NAMALWA (cell line): ENCODE data around the gene ENO1.
"Not testable (repeated sequence)": the region's sequence is repeated elsewhere in the genome, so short reads cannot be mapped to it uniquely, and the experiment has no call there.

ENCODE experiments used
- DNase-seq: peaks from one replicate; pipeline ENCODE4 v3.0.0-alpha.2; 2015; ENCODE audit warnings: low spot score

Gene ENO1

GRCh38 chr1:8845104-8846097 is 33.1 kb downstream of the ENO1 start:
- no peak for DNase-seq

DNA sequence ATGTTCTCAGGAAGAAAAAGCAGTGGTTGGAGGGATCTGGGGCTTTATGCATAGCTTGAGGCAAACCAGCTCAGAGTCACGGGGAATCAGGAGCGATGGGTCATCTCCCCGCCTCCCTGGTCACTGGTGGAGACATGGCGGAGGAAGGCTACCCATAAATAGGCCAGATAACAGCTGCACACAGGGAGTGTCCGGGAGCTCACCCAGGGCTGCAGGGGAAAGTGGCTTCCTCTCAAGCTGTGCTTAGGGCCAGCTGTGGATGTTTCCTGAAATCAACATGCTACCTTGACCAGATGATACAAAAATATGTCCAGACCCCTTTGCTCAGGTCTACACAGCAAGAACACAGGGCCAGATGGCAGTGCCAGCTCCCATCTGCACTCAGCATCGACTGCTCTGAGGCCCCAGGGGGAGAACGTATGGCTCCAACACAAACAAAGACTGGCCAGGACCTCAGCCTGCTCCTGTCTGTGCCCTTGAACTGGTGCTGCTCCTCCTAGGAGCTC is 33.9 kb downstream of the ENO1 start:
- DNase-seq, result no peak

DNA sequence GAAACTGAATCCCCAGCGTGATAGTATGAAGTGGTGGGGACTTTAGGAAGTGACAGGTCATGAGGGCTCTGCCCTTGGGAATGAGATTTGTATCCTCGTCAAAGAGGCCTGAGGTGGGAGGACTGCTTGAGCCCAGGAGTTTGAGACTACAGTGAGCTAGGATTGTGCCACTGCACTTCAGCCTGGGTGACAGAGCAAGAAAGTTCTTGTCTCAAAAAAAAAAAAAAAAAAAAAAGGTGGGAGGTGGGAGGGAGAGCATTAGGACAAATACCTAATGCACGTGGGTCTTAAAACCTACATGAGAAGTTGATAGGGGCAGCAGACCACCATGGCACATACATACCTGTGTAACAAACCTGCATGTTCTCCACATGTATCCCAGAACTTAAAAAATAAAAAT is 37.1 kb downstream of the ENO1 start:
- no peak for DNase-seq

- no peak for DNase-seq
Observed at GRCh38 chr1:8839990-8840389, 38.5 kb downstream of the ENO1 start.

GRCh38 chr1:8835941-8836643 is 42.4 kb downstream of the ENO1 start:
- no peak for DNase-seq

GRCh38 chr1:8831340-8831739 is 47.1 kb downstream of the ENO1 start:
- DNase-seq, result peak; percentile 58

DNA sequence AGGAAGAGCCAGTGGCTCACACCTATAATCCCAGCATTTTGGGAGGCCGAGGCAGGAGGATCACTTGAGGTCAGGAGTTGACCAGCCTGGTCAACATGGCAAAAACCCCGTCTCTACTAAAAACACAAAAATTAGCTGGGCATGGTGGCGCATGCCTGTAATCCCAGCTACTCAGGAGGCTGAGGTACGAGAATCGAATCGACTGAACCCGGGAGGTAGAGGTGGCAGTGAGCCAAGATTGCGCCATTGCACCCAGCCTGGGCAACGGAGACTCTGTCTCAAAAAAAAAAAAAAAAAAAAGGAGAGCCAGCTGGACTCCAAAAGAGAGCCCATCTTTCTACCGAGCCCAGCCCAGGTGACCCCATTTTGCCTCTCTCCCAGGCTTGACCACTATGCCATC is 47.8 kb downstream of the ENO1 start:
- DNase-seq, result not testable (repeated sequence)

DNA sequence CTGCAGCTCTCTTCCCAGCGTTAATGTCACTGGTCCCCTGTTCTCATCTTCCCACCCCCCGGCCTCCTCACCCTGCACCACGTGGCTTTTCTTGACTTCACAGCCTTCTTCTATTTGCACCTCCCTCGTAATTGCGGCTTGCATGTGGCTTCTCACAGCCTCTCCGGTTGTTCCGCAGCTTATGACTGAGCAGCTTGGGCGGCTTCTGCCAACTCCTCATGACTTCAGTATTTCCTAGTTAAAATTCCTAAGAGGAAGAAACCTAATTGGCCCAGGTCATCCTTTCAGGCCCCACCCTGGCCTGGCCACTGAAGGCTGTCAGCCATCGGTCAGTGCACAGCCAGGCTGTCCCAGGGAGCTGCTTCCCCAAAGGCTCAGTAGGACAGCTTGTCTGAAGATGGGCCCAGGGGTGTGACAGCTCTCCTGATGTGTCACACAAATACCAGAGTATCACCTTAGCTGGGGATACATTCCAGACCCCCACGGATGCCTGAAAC is 52.5 kb downstream of the ENO1 start:
- DNase-seq, result no peak

- DNase-seq, result no peak
Observed at GRCh38 chr1:8823295-8823664, 55.2 kb downstream of the ENO1 start.

- DNase-seq, result no peak
Observed at GRCh38 chr1:8822373-8823294, 55.9 kb downstream of the ENO1 start.

GRCh38 chr1:8821084-8821483 is 57.4 kb downstream of the ENO1 start:
- no peak for DNase-seq

GRCh38 chr1:8818789-8819188 is 59.7 kb downstream of the ENO1 start:
- not testable (repeated sequence) for DNase-seq

GRCh38 chr1:8818325-8818775 is 60.1 kb downstream of the ENO1 start:
- peak; percentile 61 for DNase-seq

GRCh38 chr1:8817412-8818324 is 60.8 kb downstream of the ENO1 start, which contains the start of gene RERE:
Gene RERE (minus strand): TSS chr1:8817640.
- peak; percentile 98 for DNase-seq

DNA sequence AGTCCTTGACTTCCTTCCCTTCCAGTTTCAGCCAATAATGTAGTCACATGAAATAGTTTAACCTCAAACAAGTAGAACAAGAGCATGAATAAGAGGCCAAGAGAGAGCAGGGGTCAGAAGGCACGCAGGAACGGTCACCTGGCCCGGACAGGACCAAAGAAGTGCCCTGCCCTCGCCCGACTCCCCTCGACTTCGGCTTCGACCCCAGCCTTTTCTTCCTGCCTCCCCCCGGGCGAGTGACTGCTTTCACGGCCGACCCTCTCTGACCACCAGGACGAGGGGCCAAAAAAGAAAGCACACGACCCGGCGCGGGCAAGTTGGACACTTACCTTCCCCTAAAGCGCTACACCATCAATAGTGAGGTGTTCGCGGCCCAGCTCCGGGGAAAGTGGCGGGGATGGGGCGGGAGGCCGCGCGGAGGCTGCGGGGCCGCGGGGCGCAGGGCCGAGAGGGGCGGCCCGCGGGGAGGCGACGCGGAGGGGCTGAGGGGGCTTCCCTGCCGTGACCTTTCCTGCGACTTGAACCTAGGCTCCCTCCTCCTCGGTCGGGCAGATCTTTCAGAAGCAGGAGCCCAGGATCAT is 61.6 kb downstream of the ENO1 start:
- DNase-seq, result peak; percentile 55

DNA sequence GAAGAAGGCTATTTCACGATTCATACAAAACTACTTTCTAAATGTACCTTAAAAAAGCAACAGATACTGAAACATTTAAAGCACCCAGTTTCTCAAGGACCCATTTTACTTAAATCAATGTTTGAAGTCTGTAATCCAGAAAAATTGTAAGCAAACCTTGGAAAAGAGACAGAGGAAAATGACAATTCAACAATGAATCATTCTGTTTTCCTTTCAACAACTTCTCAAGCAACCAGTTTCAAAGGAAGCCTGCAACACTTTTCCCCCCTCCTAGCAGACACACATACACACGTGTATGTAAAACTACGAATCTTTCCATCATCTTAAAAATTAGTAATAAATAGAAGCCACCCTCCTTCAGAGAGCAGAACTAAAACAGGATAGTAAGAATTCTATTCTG is 62.2 kb downstream of the ENO1 start:
- DNase-seq, result peak; percentile 64

DNA sequence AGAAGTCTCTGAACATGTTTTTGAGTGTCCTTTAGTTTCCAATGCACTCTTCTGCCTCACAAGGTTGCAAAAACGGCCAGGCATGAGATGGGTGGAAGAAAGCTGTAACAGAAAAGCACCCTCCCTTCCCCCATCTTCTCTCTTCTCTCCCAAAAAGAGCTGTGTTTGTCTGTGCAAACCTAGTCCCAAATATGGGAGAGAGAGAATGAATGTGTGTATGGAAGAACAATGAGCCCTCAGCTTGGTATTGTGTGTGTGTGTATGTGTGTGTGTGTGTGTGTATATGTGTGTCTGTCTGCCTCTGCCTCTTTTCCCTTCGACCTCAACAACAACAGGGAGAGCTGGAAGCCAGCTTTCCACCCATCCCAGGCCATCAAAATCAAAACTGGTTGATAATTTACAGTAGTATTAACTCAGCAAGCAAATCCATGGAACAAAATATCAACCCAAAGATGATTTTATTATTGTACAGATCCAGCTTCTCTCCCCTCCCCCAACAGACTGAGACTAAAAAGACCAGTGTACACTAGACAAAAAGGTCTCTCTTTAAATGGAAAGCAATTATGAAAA is 62.8 kb downstream of the ENO1 start:
- peak; percentile 67 for DNase-seq

- peak; percentile 63 for DNase-seq
Observed at GRCh38 chr1:8814865-8815264, 63.6 kb downstream of the ENO1 start.

DNA sequence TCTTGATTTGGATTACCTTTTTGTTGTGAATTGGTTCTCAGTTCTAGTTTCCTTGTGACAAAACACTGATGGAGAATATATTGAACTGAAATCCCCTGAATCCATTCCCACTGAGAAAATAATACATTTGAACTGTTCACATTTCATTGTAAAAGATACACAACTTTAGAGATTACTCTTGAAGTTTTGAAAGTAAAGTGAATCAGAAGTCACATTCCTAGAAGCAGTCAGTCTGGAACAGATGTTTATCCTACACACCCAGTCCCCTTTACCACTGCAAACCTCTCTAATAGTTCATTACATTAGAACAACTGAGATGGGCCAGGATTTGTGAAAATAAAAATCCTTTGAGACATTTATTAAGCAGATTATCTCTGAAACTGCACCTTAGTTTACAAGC is 64.5 kb downstream of the ENO1 start:
- DNase-seq, result no peak
